GM12875 (cell line): Measurements from ENCODE around the gene TMEM150A.
A peak's percentile ranks its signal among the peaks of the same experiment; 100 is the strongest.

Source experiments
- H3K4me3 ChIP-seq: one replicate; pipeline ENCODE4 v1.5.1; 2011; ENCODE audit warnings: low read depth, low read length, control low read depth
- TF ChIP-seq, protein P1 (sequence below): IDR thresholded peaks from 2 replicates; pipeline ENCODE4 v1.5.1; 2011; ENCODE audit warnings: low read depth, mild to moderate bottlenecking, control low read depth, inconsistent platforms, low read length, moderate library complexity, borderline replicate concordance; ENCODE audit not compliant: insufficient read depth

The TMEM150A gene

DNA sequence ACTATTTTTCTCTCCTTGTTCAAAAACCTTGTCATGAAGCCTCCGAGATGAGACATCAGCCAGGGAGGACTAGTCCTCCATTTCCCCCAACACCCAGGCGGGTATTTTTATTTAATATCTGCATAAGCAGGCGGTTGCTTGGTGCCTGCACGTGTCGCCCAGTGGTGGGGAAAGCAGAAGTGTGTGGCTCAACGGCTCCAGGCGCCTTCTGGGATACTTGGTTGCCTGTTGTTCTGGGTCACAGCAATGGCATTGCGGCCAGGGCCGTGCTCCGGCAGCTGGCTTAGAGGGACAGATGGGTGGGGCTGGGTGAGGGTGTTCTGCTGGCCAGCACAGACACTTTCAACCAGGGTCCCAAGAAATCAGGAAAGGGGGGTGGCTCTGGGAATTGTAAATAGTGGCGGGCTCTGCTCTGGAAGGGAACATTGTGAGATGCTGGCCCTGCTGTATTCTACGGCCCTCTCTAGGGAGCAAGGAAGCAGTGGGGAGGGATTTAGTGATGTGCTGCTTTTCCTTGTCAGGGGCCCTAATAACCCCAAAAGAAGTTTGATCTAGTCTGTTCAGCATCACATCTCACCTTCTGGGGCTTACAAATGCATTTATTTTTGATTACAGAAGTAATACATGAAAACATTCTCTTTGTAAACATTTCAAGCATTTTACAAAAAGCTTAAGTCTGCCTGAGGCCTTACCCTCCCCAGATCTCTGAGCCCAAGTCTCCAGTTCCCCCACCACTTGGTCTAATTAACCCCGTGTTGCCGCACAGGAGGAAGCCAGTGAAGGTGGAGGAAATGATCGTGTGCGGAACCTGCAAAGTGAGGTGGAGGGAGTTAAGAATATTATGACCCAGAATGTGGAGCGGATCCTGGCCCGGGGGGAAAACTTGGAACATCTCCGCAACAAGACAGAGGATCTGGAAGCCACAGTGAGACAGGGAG lies 24.0 kb downstream of the TMEM150A start:
- TF ChIP-seq, protein P1, sequence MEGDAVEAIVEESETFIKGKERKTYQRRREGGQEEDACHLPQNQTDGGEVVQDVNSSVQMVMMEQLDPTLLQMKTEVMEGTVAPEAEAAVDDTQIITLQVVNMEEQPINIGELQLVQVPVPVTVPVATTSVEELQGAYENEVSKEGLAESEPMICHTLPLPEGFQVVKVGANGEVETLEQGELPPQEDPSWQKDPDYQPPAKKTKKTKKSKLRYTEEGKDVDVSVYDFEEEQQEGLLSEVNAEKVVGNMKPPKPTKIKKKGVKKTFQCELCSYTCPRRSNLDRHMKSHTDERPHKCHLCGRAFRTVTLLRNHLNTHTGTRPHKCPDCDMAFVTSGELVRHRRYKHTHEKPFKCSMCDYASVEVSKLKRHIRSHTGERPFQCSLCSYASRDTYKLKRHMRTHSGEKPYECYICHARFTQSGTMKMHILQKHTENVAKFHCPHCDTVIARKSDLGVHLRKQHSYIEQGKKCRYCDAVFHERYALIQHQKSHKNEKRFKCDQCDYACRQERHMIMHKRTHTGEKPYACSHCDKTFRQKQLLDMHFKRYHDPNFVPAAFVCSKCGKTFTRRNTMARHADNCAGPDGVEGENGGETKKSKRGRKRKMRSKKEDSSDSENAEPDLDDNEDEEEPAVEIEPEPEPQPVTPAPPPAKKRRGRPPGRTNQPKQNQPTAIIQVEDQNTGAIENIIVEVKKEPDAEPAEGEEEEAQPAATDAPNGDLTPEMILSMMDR, result no peak
- peak overlapping the region; percentile 51 for H3K4me3 ChIP-seq

DNA sequence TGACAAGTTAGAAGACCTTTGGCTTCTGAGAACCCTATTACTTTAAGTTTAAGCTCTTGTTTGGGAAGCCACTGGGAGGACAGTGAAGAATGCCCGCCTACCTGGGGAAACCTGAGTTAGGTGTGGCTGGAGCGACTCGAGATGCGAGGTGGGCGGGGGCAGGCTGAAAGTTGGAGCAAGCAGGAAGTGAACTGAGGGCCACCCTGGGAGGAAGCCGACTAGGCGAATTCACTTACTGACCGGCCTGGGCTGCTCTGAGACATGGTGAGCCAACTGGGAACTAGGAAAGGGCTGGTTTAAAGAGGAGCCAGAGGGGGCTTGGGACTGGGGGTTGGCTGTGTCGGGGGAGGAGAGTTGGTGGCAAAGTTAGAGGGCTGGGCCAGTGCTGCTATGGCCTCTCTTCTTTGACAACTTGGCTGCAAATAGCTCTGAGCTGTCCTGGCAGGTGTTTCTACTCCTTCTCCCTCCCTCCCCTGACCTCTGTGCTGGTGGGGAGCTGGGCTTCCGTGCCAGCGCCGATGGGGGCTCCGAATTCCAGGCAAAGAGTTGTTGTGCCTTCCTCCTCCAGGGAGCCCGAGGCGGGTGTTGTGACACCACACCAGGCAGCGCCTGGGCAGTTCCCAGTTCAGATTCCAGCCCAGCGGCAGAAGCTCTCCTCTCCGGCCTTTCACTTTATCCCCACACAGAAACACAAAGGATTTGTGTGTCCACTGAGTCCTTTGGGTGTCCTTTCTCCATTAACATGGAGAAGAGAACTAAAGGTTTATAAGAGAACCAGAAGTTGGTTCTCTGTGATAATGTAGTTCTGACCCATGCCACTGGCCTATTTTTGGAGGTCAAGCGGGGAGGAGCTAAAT lies 24.9 kb downstream of the TMEM150A start, which contains the start of gene VAMP8:
TSS of gene VAMP8 (plus strand) at position 201 of the 857 bp plus-strand sequence. CDS start at position 262, 61 bp downstream.
- peak within 1 kb of the TSS; percentile 51 for H3K4me3 ChIP-seq
- TF ChIP-seq, protein P1, result no peak

DNA sequence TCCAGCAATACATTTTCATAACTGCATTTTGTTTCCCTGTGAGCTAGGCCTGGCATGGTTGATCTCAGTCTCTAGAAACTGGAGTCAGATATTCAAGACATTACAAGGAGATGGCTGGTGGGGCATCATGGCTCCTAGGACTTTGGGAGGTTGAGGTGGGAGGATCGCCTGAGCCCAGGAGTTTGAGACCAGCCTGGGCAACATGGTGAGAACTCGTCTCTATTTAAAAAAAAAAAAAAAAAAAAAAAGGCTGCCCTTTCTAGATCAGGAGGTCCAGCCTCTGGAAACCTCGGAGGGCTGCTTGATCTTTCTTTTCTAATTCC lies 25.5 kb downstream of the TMEM150A start:
- H3K4me3 ChIP-seq, result peak overlapping the region; percentile 51
- TF ChIP-seq, protein P1, result no peak

- TF ChIP-seq, protein P1, result no peak
These were observed 26.8 kb downstream of the TMEM150A start for GRCh38 chr2:85575739-85576138.

GRCh38 chr2:85566265-85566664 lies 36.2 kb downstream of the TMEM150A start:
- H3K4me3 ChIP-seq, result no peak overlapping the region
- TF ChIP-seq, protein P1, result no peak

More at GRCh38 chr2:85575739-85576138, 26.8 kb downstream of the TMEM150A start:
- H3K4me3 ChIP-seq, result no peak overlapping the region

DNA sequence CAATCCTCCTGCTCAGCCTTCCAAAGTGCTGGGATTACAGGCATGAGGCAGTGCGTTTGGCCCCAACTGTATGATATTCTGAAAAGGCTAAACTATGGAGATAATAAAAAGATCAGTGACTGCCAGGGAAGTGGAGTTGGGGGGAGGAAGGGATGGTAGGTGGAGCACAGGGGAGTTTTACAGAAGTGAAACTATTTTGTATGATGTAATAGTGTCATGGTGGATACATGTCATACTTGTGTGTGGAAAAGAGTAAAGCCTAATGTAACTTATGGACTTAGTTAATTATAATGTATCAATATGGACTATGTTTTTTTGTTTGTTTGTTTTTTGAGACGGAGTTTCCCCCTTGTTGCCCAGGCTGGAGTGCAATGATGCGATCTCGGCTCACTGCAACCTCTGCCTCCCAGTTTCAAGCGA lies 38.3 kb downstream of the TMEM150A start:
- no peak overlapping the region for H3K4me3 ChIP-seq
- TF ChIP-seq, protein P1, result no peak
